IMR-90 (cell line): Measurements from ENCODE around the gene MYOCD.

Source experiments
- CTCF ChIP-seq: conservative IDR thresholded peaks from 2 replicates; pipeline ENCODE4 v1.5.1; 2012; ENCODE audit warnings: mild to moderate bottlenecking, low read depth, low read length, improper control_type of control experiment
- FOS ChIP-seq: fragments of 150-350 bp; IDR thresholded peaks from 2 replicates; pipeline ENCODE4 v1.6.1; 2016; ENCODE audit warnings: low read depth, low read length
- MAFK ChIP-seq: IDR thresholded peaks from 2 replicates; pipeline ENCODE4 v1.6.1; 2012; ENCODE audit warnings: low read depth, low read length, improper control_type of control experiment
- POLR2A ChIP-seq: IDR thresholded peaks from 2 replicates; pipeline ENCODE4 v1.6.1; 2012; ENCODE audit warnings: mild to moderate bottlenecking, low read depth, low read length
- RAD21 ChIP-seq: IDR thresholded peaks from 2 replicates; pipeline ENCODE4 v1.6.1; 2012; ENCODE audit warnings: low read length, improper control_type of control experiment
- SMC3 ChIP-seq: fragments of 150-350 bp; IDR thresholded peaks from 2 replicates; pipeline ENCODE4 v1.6.1; 2016; ENCODE audit warnings: low read depth, mild to moderate bottlenecking, antibody characterized with exemption, low read length, moderate library complexity
- USF2 ChIP-seq: fragments of 150-350 bp; IDR thresholded peaks from 2 replicates; pipeline ENCODE4 v1.6.1; 2017; ENCODE audit warnings: mild to moderate bottlenecking, antibody characterized with exemption, low read length, low read depth

DNA sequence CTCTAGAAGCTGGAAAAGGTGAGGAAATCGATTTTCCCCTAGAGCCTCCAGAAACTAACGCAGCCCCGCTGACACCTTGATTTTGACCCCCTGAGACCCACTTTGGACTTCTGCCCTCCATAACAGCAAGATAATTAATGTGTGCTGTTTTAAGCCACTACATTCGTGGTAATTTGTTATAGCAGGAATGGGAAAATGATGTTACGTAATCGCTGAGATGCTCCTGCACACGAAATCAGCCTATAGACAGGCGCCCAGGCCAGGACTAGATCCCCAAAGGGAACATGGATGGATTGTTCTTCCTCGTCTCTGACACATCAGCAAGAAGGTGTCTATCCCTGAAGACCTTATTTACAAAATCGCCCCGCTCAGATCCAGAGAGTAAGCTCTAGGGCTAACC, 1.4 kb upstream of the MYOCD start:
- TF ChIP-seq RAD21, result no peak
- no peak for TF ChIP-seq CTCF
- TF ChIP-seq POLR2A, result no peak
- no peak for TF ChIP-seq MAFK
- no peak for TF ChIP-seq USF2
- no peak for TF ChIP-seq SMC3
- TF ChIP-seq FOS, result no peak
